Neural cell (in vitro differentiated cells): ENCODE results near the gene SEL1L3. TPM values are rescaled to one million over a fixed set of nuclear protein-coding genes. Genes with fewer than 3 reads are reported as not detected.

ENCODE experiments used
- H2AFZ ChIP-seq: fragments of 200-600, 300-800 bp; sonication (generic), shearing (Covaris generic); 2 replicates; pipeline ENCODE4 v1.6.0; 2014; ENCODE audit warnings: low read depth, mild to moderate bottlenecking, antibody characterized with exemption, low read length, moderate library complexity
- H3F3A ChIP-seq: fragments of 200-600 bp; shearing (Covaris generic); 2 replicates; pipeline ENCODE4 v1.6.1; 2016; ENCODE audit warnings: mild to moderate bottlenecking, moderate library complexity, mixed read lengths, antibody characterized with exemption, low read length; ENCODE audit not compliant: insufficient read depth, poor library complexity, severe bottlenecking
- H3K27ac ChIP-seq: fragments of 200-600, 300-800 bp; sonication (generic), shearing (Covaris generic); 2 replicates; pipeline ENCODE4 v1.5.1; 2014; ENCODE audit warnings: mild to moderate bottlenecking, low read length, moderate library complexity
- H3K27me3 ChIP-seq: fragments of 300-800, 200-600 bp; sonication (generic), shearing (Covaris generic); 2 replicates; pipeline ENCODE4 v1.6.0; 2014; ENCODE audit warnings: mild to moderate bottlenecking, low read depth, low read length, moderate library complexity; ENCODE audit not compliant: insufficient read depth
- H3K36me3 ChIP-seq: fragments of 300-800, 200-600 bp; sonication (generic), shearing (Covaris generic); 2 replicates; pipeline ENCODE4 v1.5.1; 2014; ENCODE audit warnings: mild to moderate bottlenecking, antibody characterized with exemption, low read length, moderate library complexity; ENCODE audit not compliant: insufficient read depth
- H3K4me2 ChIP-seq: fragments of 300-800, 200-600 bp; sonication (generic), shearing (Covaris generic); 2 replicates; pipeline ENCODE4 v1.6.0; 2014; ENCODE audit warnings: mild to moderate bottlenecking, low read length
- H3K4me3 ChIP-seq: fragments of 300-800, 200-600 bp; sonication (generic), shearing (Covaris generic); 2 replicates; pipeline ENCODE4 v1.5.1; 2014; ENCODE audit warnings: mild to moderate bottlenecking, low read length, moderate library complexity
- H3K79me2 ChIP-seq: fragments of 200-600 bp; shearing (Covaris generic); replicated peaks from 2 replicates; pipeline ENCODE4 v1.6.0; 2014; ENCODE audit warnings: mild to moderate bottlenecking, low read length, moderate library complexity; ENCODE audit not compliant: insufficient read depth
- H3K9ac ChIP-seq: fragments of 300-800, 200-600 bp; sonication (generic), shearing (Covaris generic); 2 replicates; pipeline ENCODE4 v1.6.1; 2016; ENCODE audit warnings: mild to moderate bottlenecking, low read length, mixed read lengths
- H3K9me2 ChIP-seq: fragments of 200-600 bp; shearing (Covaris generic); 2 replicates; pipeline ENCODE4 v1.6.1; 2016; ENCODE audit warnings: mild to moderate bottlenecking, low read length, mixed read lengths; ENCODE audit not compliant: insufficient read depth
- H3K9me3 ChIP-seq: fragments of 200-600, 300-800 bp; sonication (generic), shearing (Covaris generic); 2 replicates; pipeline ENCODE4 v1.6.1; 2016; ENCODE audit warnings: mild to moderate bottlenecking, mixed run types, low read length, moderate library complexity, mixed read lengths
- H4K20me1 ChIP-seq: fragments of 200-600 bp; shearing (Covaris generic); 2 replicates; pipeline ENCODE4 v1.6.1; 2016; ENCODE audit warnings: mild to moderate bottlenecking, mixed run types; ENCODE audit not compliant: insufficient read depth
- EP300 ChIP-seq: fragments of 450-650 bp; conservative IDR thresholded peaks from 2 replicates; pipeline ENCODE4 v1.6.1; 2014; ENCODE audit warnings: antibody characterized with exemption, mild to moderate bottlenecking, moderate library complexity; ENCODE audit not compliant: poor library complexity, severe bottlenecking
- EZH2 ChIP-seq: fragments of 200-600, 300-800 bp; shearing (Covaris generic), sonication (generic); IDR thresholded peaks from 2 replicates; pipeline ENCODE4 v1.6.1; 2014; ENCODE audit warnings: antibody characterized with exemption, low read length, borderline replicate concordance, mild to moderate bottlenecking; ENCODE audit not compliant: insufficient read depth, poor library complexity, severe bottlenecking
- MXI1 ChIP-seq: fragments of 450-650 bp; conservative IDR thresholded peaks from 2 replicates; pipeline ENCODE4 v1.6.1; 2014; ENCODE audit warnings: antibody characterized with exemption, mild to moderate bottlenecking; ENCODE audit not compliant: poor library complexity, severe bottlenecking
- POLR2AphosphoS5 ChIP-seq: IDR thresholded peaks from 2 replicates; pipeline ENCODE4 v1.6.1; 2012
- RAD21 ChIP-seq: fragments of 450-650 bp; conservative IDR thresholded peaks from 2 replicates; pipeline ENCODE4 v1.6.1; 2014; ENCODE audit warnings: antibody characterized with exemption, mild to moderate bottlenecking, moderate library complexity
- SMC3 ChIP-seq: fragments of 450-650 bp; conservative IDR thresholded peaks from 2 replicates; pipeline ENCODE4 v1.6.1; 2014; ENCODE audit warnings: antibody characterized with exemption, mild to moderate bottlenecking, moderate library complexity; ENCODE audit not compliant: poor library complexity
- TAF1 ChIP-seq: IDR thresholded peaks from 2 replicates; pipeline ENCODE4 v1.6.1; 2012; ENCODE audit warnings: low read depth
- polyA plus RNA-seq: library from polyadenylated mRNA; depleted of rRNA; stranded (reverse); fragments of >200 nt; gene quantifications from 2 replicates; pipeline ENCODE4 v1.2.3, GENCODE V29; 2014
- TF ChIP-seq, protein P1 (sequence below): IDR thresholded peaks from 2 replicates; pipeline ENCODE4 v1.6.1; 2012; ENCODE audit warnings: borderline replicate concordance
- TF ChIP-seq, protein P2 (sequence below): fragments of 450-650 bp; IDR thresholded peaks from 2 replicates; pipeline ENCODE4 v1.5.1; 2014; ENCODE audit warnings: antibody characterized with exemption, mild to moderate bottlenecking, moderate library complexity; ENCODE audit not compliant: poor library complexity, severe bottlenecking

Gene SEL1L3
- polyA plus RNA-seq, 1 donor from 2014 or later, result 2.0 TPM

DNA sequence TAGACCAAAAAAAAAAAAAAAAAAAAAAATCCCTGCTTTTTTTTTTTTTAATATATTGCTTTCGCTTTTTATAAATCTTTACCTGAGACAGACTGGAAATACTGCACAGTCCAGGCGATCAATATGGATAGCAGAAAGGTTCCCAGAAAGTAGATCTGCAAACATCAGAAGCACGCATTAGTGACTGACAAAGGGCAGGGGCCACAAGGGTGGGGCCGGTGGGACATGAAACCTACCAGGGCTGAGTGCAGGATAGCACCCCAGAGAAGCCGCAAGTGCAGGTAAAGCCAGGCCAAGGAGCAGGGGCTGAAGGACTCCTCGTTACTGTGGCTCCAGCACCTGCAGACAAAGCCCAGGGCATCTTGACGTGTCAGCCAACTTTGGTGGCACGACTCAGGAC, 105.3 kb downstream of the SEL1L3 start:
- Histone ChIP-seq H3K79me2 (no peaks in the 10 kb centered on the region), H3K27ac (no peak overlapping the region), H3K9ac (no peak overlapping the region), H3F3A (no peaks in the 10 kb centered on the region), H3K27me3 (no peaks in the 10 kb centered on the region), H4K20me1 (no peaks in the 10 kb centered on the region), H3K9me2 (no peaks in the 10 kb centered on the region), H3K4me2 (no peak overlapping the region), H2AFZ (no peak overlapping the region), H3K4me3 (no peak overlapping the region), H3K36me3 (no peaks in the 10 kb centered on the region), H3K9me3 (no peaks in the 10 kb centered on the region)
- TF ChIP-seq EP300, result no peak
- TF ChIP-seq, protein P1, sequence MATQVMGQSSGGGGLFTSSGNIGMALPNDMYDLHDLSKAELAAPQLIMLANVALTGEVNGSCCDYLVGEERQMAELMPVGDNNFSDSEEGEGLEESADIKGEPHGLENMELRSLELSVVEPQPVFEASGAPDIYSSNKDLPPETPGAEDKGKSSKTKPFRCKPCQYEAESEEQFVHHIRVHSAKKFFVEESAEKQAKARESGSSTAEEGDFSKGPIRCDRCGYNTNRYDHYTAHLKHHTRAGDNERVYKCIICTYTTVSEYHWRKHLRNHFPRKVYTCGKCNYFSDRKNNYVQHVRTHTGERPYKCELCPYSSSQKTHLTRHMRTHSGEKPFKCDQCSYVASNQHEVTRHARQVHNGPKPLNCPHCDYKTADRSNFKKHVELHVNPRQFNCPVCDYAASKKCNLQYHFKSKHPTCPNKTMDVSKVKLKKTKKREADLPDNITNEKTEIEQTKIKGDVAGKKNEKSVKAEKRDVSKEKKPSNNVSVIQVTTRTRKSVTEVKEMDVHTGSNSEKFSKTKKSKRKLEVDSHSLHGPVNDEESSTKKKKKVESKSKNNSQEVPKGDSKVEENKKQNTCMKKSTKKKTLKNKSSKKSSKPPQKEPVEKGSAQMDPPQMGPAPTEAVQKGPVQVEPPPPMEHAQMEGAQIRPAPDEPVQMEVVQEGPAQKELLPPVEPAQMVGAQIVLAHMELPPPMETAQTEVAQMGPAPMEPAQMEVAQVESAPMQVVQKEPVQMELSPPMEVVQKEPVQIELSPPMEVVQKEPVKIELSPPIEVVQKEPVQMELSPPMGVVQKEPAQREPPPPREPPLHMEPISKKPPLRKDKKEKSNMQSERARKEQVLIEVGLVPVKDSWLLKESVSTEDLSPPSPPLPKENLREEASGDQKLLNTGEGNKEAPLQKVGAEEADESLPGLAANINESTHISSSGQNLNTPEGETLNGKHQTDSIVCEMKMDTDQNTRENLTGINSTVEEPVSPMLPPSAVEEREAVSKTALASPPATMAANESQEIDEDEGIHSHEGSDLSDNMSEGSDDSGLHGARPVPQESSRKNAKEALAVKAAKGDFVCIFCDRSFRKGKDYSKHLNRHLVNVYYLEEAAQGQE, result no peak
- no peak for TF ChIP-seq TAF1
- no peak for TF ChIP-seq POLR2AphosphoS5
- no peak for TF ChIP-seq RAD21
- TF ChIP-seq MXI1, result no peak
- no peak for TF ChIP-seq SMC3
- TF ChIP-seq EZH2, result no peak
- TF ChIP-seq, protein P2, sequence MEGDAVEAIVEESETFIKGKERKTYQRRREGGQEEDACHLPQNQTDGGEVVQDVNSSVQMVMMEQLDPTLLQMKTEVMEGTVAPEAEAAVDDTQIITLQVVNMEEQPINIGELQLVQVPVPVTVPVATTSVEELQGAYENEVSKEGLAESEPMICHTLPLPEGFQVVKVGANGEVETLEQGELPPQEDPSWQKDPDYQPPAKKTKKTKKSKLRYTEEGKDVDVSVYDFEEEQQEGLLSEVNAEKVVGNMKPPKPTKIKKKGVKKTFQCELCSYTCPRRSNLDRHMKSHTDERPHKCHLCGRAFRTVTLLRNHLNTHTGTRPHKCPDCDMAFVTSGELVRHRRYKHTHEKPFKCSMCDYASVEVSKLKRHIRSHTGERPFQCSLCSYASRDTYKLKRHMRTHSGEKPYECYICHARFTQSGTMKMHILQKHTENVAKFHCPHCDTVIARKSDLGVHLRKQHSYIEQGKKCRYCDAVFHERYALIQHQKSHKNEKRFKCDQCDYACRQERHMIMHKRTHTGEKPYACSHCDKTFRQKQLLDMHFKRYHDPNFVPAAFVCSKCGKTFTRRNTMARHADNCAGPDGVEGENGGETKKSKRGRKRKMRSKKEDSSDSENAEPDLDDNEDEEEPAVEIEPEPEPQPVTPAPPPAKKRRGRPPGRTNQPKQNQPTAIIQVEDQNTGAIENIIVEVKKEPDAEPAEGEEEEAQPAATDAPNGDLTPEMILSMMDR, result no peak

- Histone ChIP-seq H3K9me2 (no peaks in the 10 kb centered on the region), H3K27me3 (no peaks in the 10 kb centered on the region)
- TF ChIP-seq EP300 (no peak), EZH2 (no peak), MXI1 (no peak), SMC3 (no peak), POLR2AphosphoS5 (no peak), RAD21 (no peak), TAF1 (no peak)
- TF ChIP-seq, protein P1, result no peak
- TF ChIP-seq, protein P2, result no peak
Observed at GRCh38 chr4:25756503-25756902, 106.3 kb downstream of the SEL1L3 start.

More at GRCh38 chr4:25756503-25756902, 106.3 kb downstream of the SEL1L3 start:
- H3K4me3 ChIP-seq, result no peak overlapping the region
- no peaks in the 10 kb centered on the region for H3K79me2 ChIP-seq
- no peak overlapping the region for H3K9ac ChIP-seq
- no peak overlapping the region for H3K27ac ChIP-seq
- no peaks in the 10 kb centered on the region for H3K36me3 ChIP-seq
- no peak overlapping the region for H2AFZ ChIP-seq
- no peaks in the 10 kb centered on the region for H3K9me3 ChIP-seq
- no peaks in the 10 kb centered on the region for H3F3A ChIP-seq
- no peak overlapping the region for H3K4me2 ChIP-seq
- no peaks in the 10 kb centered on the region for H4K20me1 ChIP-seq
